Measurements from ENCODE around the gene CACNG5. TPM values are rescaled to one million over a fixed set of nuclear protein-coding genes. Genes with fewer than 3 reads are reported as not detected.

The CACNG5 gene
- total RNA-seq = not detected
- polyA plus RNA-seq = not detected
- long read RNA-seq, donor 1 = 0 reads
- long read RNA-seq, donor 2 = 0 reads
- long read RNA-seq, donor 3 = 0 reads

GRCh38 chr17:66834919-66835454, at the start of gene CACNG5:
Gene CACNG5 (plus strand): TSS chr17:66835117. CDS start chr17:66877333, 42,216 bp downstream.
- Histone ChIP-seq H3K9me3 (no peaks in the 10 kb centered on the region), H3K27me3 (peaks cover 11 to 61% (median 24%) of the 10 kb centered on the region in 9 donors), H3K4me1 (peaks cover 0 to 6% (median 0%) of the 10 kb centered on the region in 12 donors), H3K36me3 (no peaks in the 10 kb centered on the region), H3K4me3 (no peak within 1 kb of the TSS), H3K27ac (no peak within 1 kb of the TSS)
- WGBS, 4 donors = 2 to 7% (median 4%) methylated on average over 22 to 57 of the region's 57 CpGs
- no peak for TF ChIP-seq POLR2A (IDR thresholded peaks at IDR 0.05)
- TF ChIP-seq CTCF (IDR thresholded peaks at IDR 0.05) = no peak
- intact Hi-C loops (cut with DNase I) = no loop called here
- DNase-seq = no peak
- no peak for ATAC-seq

- TF ChIP-seq CTCF (IDR thresholded peaks at IDR 0.05) (no peak), POLR2A (IDR thresholded peaks at IDR 0.05) (no peak)
- no peaks in the 10 kb centered on the region for H3K36me3 ChIP-seq
- intact Hi-C loops (cut with DNase I) = no loop called here
- WGBS, 4 donors = 87 to 94% (median 90%) methylated on average over 10 of the region's 10 CpGs
- peaks cover 0 to 27% (median 7%) of the 10 kb centered on the region in 12 donors for H3K4me1 ChIP-seq
- ATAC-seq (no peak), DNase-seq (no peak)
- no peak overlapping the region for H3K27ac ChIP-seq
- H3K9me3 ChIP-seq = no peaks in the 10 kb centered on the region
- no peaks in the 10 kb centered on the region for H3K27me3 ChIP-seq
- H3K4me3 ChIP-seq = no peak overlapping the region
Measured at GRCh38 chr17:66786107-66786506, 48.8 kb upstream of the CACNG5 start.

- Histone ChIP-seq H3K27ac (no peak overlapping the region), H3K27me3 (no peaks in the 10 kb centered on the region), H3K4me3 (no peak overlapping the region), H3K4me1 (peaks cover 0 to 29% (median 7%) of the 10 kb centered on the region in 12 donors), H3K9me3 (no peaks in the 10 kb centered on the region), H3K36me3 (no peaks in the 10 kb centered on the region)
- whole genome bisulfite sequencing, 4 donors = 35 to 49% (median 40%) methylated on average over 3 of the region's 3 CpGs
- DNase-seq = no peak
- peak in 3 of 4 donors; percentile 29 to 60 (median 52) for ATAC-seq
- intact Hi-C loops (cut with DNase I) = no loop called here
- TF ChIP-seq POLR2A (IDR thresholded peaks at IDR 0.05) (no peak), CTCF (IDR thresholded peaks at IDR 0.05) (no peak)
Measured at GRCh38 chr17:66787914-66788313, 47.0 kb upstream of the CACNG5 start.

- peaks cover 0 to 29% (median 7%) of the 10 kb centered on the region in 12 donors for H3K4me1 ChIP-seq
- H3K9me3 ChIP-seq = no peaks in the 10 kb centered on the region
- DNase-seq = peak in 1 of 5 donors; percentile 31
- no peak overlapping the region for H3K4me3 ChIP-seq
- ATAC-seq = peak in 3 of 4 donors; percentile 23 to 56 (median 48)
- intact Hi-C loops (cut with DNase I) = no loop called here
- H3K27ac ChIP-seq = no peak overlapping the region
- H3K27me3 ChIP-seq = no peaks in the 10 kb centered on the region
- WGBS, 4 donors = 62 to 74% (median 69%) methylated on average over 9 to 12 of the region's 12 CpGs
- no peaks in the 10 kb centered on the region for H3K36me3 ChIP-seq
- TF ChIP-seq CTCF (IDR thresholded peaks at IDR 0.05) = no peak
- TF ChIP-seq POLR2A (IDR thresholded peaks at IDR 0.05) = no peak
Measured at GRCh38 chr17:66789093-66789492, 45.8 kb upstream of the CACNG5 start.

All from heart left ventricle (tissue), 16 donors.